SU-DHL-6 (cell line): ENCODE data around the gene EEF1A2.

Experiments
- H2AFZ ChIP-seq: fragments of 200-600 bp; sonication (generic); 2 replicates; pipeline ENCODE4 v1.6.1; 2014; ENCODE audit warnings: low read depth, mild to moderate bottlenecking, moderate library complexity, mixed read lengths, antibody characterized with exemption, low read length; ENCODE audit not compliant: severe bottlenecking
- H3F3A ChIP-seq: fragments of 200-600 bp; shearing (Covaris generic); 2 replicates; pipeline ENCODE4 v1.6.0; 2016; ENCODE audit warnings: antibody characterized with exemption, mild to moderate bottlenecking; ENCODE audit not compliant: insufficient read depth
- H3K27ac ChIP-seq: fragments of 200-600 bp; sonication (generic); 2 replicates; pipeline ENCODE4 v1.5.1; 2016; ENCODE audit warnings: low read depth, mild to moderate bottlenecking, low read length, moderate library complexity, mixed read lengths
- H3K27me3 ChIP-seq: fragments of 200-600 bp; sonication (generic), shearing (Covaris generic); 2 replicates; pipeline ENCODE4 v1.6.0; 2014; ENCODE audit warnings: mild to moderate bottlenecking, low read length
- H3K36me3 ChIP-seq: fragments of 200-600 bp; sonication (generic); 2 replicates; pipeline ENCODE4 v1.6.1; 2014; ENCODE audit warnings: mild to moderate bottlenecking, low read length, mixed read lengths
- H3K4me2 ChIP-seq: fragments of 300-600, 200-600 bp; shearing (Covaris generic), sonication (generic); 2 replicates; pipeline ENCODE4 v1.6.0; 2014; ENCODE audit warnings: low read length, low read depth, mild to moderate bottlenecking; ENCODE audit not compliant: poor library complexity, severe bottlenecking
- H3K4me3 ChIP-seq: fragments of 200-600 bp; sonication (generic); 2 replicates; pipeline ENCODE4 v1.5.1; 2014; ENCODE audit warnings: antibody characterized with exemption, low read length, mild to moderate bottlenecking, mixed read lengths; ENCODE audit not compliant: insufficient read depth, poor library complexity, severe bottlenecking
- H3K79me2 ChIP-seq: fragments of 200-600 bp; sonication (generic); 2 replicates; pipeline ENCODE4 v1.6.1; 2014; ENCODE audit warnings: mild to moderate bottlenecking, low read length, moderate library complexity; ENCODE audit not compliant: insufficient read depth
- H3K9ac ChIP-seq: fragments of 200-600 bp; sonication (generic); 2 replicates; pipeline ENCODE4 v1.7.0; 2014; ENCODE audit warnings: mild to moderate bottlenecking, low read length
- H3K9me2 ChIP-seq: fragments of 200-600 bp; sonication (generic); replicated peaks from 2 replicates; pipeline ENCODE4 v1.6.1; 2014; ENCODE audit warnings: low read length; ENCODE audit not compliant: insufficient read depth
- H3K9me3 ChIP-seq: fragments of 200-600 bp; sonication (generic); 2 replicates; pipeline ENCODE4 v1.6.1; 2014; ENCODE audit warnings: low read length, mixed read lengths; ENCODE audit not compliant: insufficient read depth
- H4K20me1 ChIP-seq: fragments of 200-600 bp; sonication (generic); 2 replicates; pipeline ENCODE4 v1.6.1; 2014; ENCODE audit warnings: low read depth, mild to moderate bottlenecking, antibody characterized with exemption, low read length, moderate library complexity, mixed read lengths
- EZH2phosphoT487 ChIP-seq: fragments of 200-600 bp; sonication (generic), shearing (Covaris generic); conservative IDR thresholded peaks from 2 replicates; pipeline ENCODE4 v1.6.1; 2018; ENCODE audit warnings: mild to moderate bottlenecking, antibody characterized with exemption, low read length, moderate library complexity, mixed read lengths
- TF ChIP-seq, protein P1 (sequence below): fragments of 200-600 bp; sonication (generic); IDR thresholded peaks from one replicate; pipeline ENCODE4 v1.5.1; 2017; ENCODE audit warnings: antibody characterized with exemption, mild to moderate bottlenecking, low read length, moderate library complexity; ENCODE audit not compliant: insufficient read depth, poor library complexity, severe bottlenecking

The EEF1A2 gene

DNA sequence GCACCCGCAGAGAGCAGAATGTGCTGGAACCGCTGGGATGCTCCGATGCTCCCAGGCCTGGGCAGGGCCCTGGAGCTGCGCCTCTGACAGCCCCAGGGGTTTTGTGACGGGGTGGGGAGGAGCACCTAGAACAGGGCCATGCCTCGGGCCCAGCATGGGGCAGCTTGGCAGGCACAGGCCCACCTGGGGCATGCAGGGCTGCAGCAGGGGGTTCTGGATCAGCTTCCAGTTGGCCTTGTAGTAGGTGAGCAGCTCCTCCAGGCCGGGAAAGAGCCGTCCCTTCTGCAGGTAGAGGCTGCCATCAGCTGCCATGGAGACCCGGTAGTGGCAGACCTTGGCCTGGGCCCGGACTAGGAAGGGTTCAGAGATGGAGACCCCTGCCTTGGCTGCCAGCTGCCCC lies 44.2 kb upstream of the EEF1A2 start:
- Histone ChIP-seq H3K27ac (no peak overlapping the region), H3K9me3 (no peaks in the 10 kb centered on the region), H3K36me3 (no peaks in the 10 kb centered on the region), H2AFZ (no peak overlapping the region), H3K4me3 (no peak overlapping the region), H3K9ac (no peak overlapping the region), H3K27me3 (no peaks in the 10 kb centered on the region), H3K4me2 (no peak overlapping the region), H3F3A (no peaks in the 10 kb centered on the region), H3K9me2 (no peaks in the 10 kb centered on the region), H3K79me2 (no peaks in the 10 kb centered on the region), H4K20me1 (no peaks in the 10 kb centered on the region; the same call in 1 of the 2 replicates)
- no peak for TF ChIP-seq EZH2phosphoT487
- TF ChIP-seq, protein P1, sequence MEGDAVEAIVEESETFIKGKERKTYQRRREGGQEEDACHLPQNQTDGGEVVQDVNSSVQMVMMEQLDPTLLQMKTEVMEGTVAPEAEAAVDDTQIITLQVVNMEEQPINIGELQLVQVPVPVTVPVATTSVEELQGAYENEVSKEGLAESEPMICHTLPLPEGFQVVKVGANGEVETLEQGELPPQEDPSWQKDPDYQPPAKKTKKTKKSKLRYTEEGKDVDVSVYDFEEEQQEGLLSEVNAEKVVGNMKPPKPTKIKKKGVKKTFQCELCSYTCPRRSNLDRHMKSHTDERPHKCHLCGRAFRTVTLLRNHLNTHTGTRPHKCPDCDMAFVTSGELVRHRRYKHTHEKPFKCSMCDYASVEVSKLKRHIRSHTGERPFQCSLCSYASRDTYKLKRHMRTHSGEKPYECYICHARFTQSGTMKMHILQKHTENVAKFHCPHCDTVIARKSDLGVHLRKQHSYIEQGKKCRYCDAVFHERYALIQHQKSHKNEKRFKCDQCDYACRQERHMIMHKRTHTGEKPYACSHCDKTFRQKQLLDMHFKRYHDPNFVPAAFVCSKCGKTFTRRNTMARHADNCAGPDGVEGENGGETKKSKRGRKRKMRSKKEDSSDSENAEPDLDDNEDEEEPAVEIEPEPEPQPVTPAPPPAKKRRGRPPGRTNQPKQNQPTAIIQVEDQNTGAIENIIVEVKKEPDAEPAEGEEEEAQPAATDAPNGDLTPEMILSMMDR = no peak

DNA sequence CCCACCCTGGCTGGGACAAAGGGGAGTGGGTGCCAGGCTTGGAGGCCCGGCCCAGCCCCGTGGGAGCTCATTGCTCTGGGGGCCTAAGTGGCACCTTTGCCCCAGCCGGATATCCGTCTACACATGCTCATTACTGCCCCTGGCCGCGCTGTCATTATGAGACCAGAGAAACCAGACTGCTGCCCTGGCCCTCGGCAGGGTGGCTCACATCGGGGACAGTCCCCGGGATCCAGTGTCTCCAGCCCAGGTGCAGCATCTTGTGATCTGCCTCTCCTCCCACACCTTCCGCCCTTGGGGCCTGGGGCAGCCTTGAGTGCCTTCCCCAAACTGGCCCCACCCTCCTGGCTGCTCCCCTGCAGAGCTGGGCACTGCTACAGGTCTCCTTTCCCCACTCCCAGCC lies 43.8 kb upstream of the EEF1A2 start:
- H3K27ac ChIP-seq = no peak overlapping the region
- no peaks in the 10 kb centered on the region for H4K20me1 ChIP-seq
- H3K4me2 ChIP-seq = no peak overlapping the region
- no peak for TF ChIP-seq EZH2phosphoT487
- TF ChIP-seq, protein P1 = no peak
- H3K36me3 ChIP-seq = no peaks in the 10 kb centered on the region
- H3K27me3 ChIP-seq = no peaks in the 10 kb centered on the region
- H3K4me3 ChIP-seq = no peak overlapping the region
- H3F3A ChIP-seq = no peaks in the 10 kb centered on the region
- H3K79me2 ChIP-seq = no peaks in the 10 kb centered on the region
- no peak overlapping the region for H3K9ac ChIP-seq
- no peaks in the 10 kb centered on the region for H3K9me2 ChIP-seq
- H2AFZ ChIP-seq = no peak overlapping the region
- no peaks in the 10 kb centered on the region for H3K9me3 ChIP-seq

DNA sequence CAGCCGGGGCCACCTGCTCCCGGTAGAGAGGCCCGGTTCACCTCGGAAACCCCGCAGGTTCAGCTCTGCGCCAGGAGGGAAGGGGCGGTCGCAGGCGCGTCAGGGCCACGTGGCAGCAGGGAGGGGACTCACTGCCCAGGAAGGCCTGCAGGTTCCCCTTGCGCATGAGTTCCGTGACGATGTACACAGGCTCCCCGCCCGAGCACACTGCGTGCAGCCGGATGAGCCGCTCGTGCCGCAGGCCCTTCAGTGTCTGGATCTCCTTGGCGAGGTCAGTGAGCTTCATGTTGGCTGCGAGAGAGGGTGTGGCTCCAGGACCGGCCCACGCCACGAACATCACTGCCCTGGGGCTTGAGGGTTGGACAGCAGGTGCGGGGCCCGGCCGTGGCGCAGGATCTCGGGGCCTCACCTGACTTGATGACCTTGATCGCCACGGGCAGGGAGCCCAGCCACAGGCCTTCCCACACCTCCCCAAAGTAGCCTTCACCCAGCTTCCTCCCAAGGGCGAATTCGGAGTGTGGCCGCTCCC lies 43.2 kb upstream of the EEF1A2 start:
- Histone ChIP-seq H3K9ac (no peak overlapping the region), H3K9me2 (no peaks in the 10 kb centered on the region), H3K4me3 (no peak overlapping the region), H3F3A (no peaks in the 10 kb centered on the region), H3K27ac (no peak overlapping the region), H4K20me1 (no peaks in the 10 kb centered on the region), H2AFZ (no peak overlapping the region), H3K36me3 (no peaks in the 10 kb centered on the region), H3K27me3 (no peaks in the 10 kb centered on the region), H3K4me2 (no peak overlapping the region), H3K79me2 (no peaks in the 10 kb centered on the region), H3K9me3 (no peaks in the 10 kb centered on the region)
- TF ChIP-seq EZH2phosphoT487 = no peak
- TF ChIP-seq, protein P1 = no peak
